Lung (tissue), 12 donors: ENCODE results near the gene CDH23. TPM values are rescaled to one million over a fixed set of nuclear protein-coding genes. Genes with fewer than 3 reads are reported as not detected.

ENCODE experiments used
- ATAC-seq: fragments of 200-7000 bp; cut with Tn5 transposase; one replicate; pipeline ENCODE4 v1.9.1; 2020; ENCODE audit warnings: moderate number of reproducible peaks; ENCODE audit not compliant: insufficient read depth, low FRiP score
- DNase-seq, 3 donors: peaks; one replicate each; pipeline ENCODE4 v3.0.0-alpha.2; 2013 to 2017
- H3K27ac ChIP-seq, 2 donors: one replicate each; pipeline ENCODE4 v1.5.1; 2013; ENCODE audit warnings: mild to moderate bottlenecking in 2 of 2, moderate library complexity in 2 of 2, control low read depth in 1 of 2, inconsistent platforms in 1 of 2, low read depth in 1 of 2, low read length in 1 of 2
- H3K27me3 ChIP-seq, 3 donors: one replicate each; pipeline ENCODE4 v1.5.1; 2013; ENCODE audit warnings: low read length in 2 of 3; ENCODE audit not compliant: control insufficient read depth in 3 of 3, insufficient read depth in 3 of 3
- H3K36me3 ChIP-seq, 4 donors: one replicate each; pipeline ENCODE4 v1.5.1; 2013; ENCODE audit warnings: low read length in 4 of 4, mild to moderate bottlenecking in 1 of 4, moderate library complexity in 1 of 4; ENCODE audit not compliant: control insufficient read depth in 4 of 4, insufficient read depth in 4 of 4
- H3K4me1 ChIP-seq, 5 donors: one replicate each; pipeline ENCODE4 v1.5.1; 2013; ENCODE audit warnings: low read length in 5 of 5, mild to moderate bottlenecking in 2 of 5, moderate library complexity in 1 of 5; ENCODE audit not compliant: control insufficient read depth in 5 of 5, insufficient read depth in 5 of 5
- H3K4me3 ChIP-seq: one replicate; pipeline ENCODE4 v1.5.1; 2013; ENCODE audit warnings: mild to moderate bottlenecking, control low read depth, moderate library complexity
- H3K9ac ChIP-seq, 2 donors: one replicate each; pipeline ENCODE4 v1.5.1; 2013; ENCODE audit warnings: low read length in 2 of 2, control low read depth in 1 of 2; ENCODE audit not compliant: insufficient read depth in 1 of 2
- H3K9me3 ChIP-seq, 4 donors: one replicate each; pipeline ENCODE4 v1.5.1; 2013; ENCODE audit warnings: low read length in 3 of 4, mild to moderate bottlenecking in 1 of 4, moderate library complexity in 1 of 4; ENCODE audit not compliant: control insufficient read depth in 4 of 4, insufficient read depth in 3 of 4
- CTCF ChIP-seq: IDR thresholded peaks from 2 replicates; pipeline ENCODE4 v1.5.1; 2012; ENCODE audit warnings: mild to moderate bottlenecking; ENCODE audit errors: control extremely low read depth, extremely low read depth
- WGBS, 2 donors: extraction: QIAGEN DNeasy Blood & Tissue Kit; methylation state at CpG; one replicate each; pipeline ENCODE4 v1.1.7; 2013; 5-methylcytosine and 5-hydroxymethylcytosine counted together
- polyA plus RNA-seq, 2 donors: library from polyadenylated mRNA; stranded (reverse); fragments of 200-250 nt; gene quantifications; one replicate each; pipeline ENCODE4 v1.2.1, GENCODE V29; 2013
- total RNA-seq, 2 donors: library from RNA; depleted of rRNA in 1 of 2; stranded (reverse); fragments of >200 nt in 1 of 2; gene quantifications; one replicate each; pipeline ENCODE4 v1.2.1, GENCODE V29; 2014 to 2021
- donor health status: control.
- donor health status: control.
- donor health status: Bipolar disorder and iron deficiency.
- donor health status: healthy.
- donor health status: DM: yes; HTN: yes; CAD: no.

The CDH23 gene
- total and polyA plus RNA-seq, 4 donors, result 4.5 to 29.5 (median 6.0) TPM

DNA sequence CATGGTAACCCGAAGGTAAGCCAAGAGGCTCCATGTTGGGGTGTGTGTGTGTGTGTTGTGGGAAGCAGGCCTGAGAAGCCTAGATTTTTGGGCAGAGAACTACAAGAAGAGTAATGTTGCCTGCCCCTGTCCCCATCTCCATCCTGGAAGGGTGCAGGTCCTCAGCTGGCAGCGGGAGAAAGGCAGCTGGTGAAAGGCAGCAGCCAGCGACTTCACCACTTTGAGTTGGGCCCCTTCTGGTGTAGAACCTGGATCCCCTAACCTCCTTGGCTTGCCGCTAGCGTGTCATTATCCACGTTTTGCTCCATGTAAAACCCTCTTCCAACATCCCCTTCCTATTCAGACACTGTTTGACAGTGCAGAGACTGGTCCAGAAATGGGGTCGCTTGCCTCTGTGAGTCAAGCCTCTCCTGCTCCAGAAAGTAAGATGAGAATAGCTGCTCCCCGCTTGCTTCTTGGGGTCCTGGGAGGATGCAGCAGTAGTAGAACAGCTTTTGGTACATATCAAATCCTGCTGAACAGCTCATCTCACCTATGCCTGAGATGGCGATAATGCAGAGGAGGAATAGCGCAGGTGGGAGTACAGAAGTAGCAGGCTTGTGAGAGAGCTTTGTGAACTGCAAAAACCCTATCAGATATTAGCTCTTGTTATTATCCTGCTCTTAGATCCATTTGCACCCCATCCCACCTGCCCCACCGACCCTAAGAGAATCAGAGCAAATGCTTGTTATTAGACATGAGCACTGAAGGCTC, 22.1 kb upstream of the CDH23 start:
- no peaks in the 10 kb centered on the region for H3K27me3 ChIP-seq
- H3K9ac ChIP-seq, result no peak overlapping the region
- ATAC-seq (no peak), DNase-seq (no peak)
- H3K4me3 ChIP-seq, result no peak overlapping the region
- no peak overlapping the region for H3K27ac ChIP-seq
- 89 to 92% methylated on average over 11 of the region's 11 CpGs for WGBS, 2 donors
- H3K9me3 ChIP-seq, result no peaks in the 10 kb centered on the region
- H3K36me3 ChIP-seq, result no peaks in the 10 kb centered on the region
- no peak for TF ChIP-seq CTCF
- peaks cover 0 to 16% (median 0%) of the 10 kb centered on the region in 5 donors for H3K4me1 ChIP-seq

DNA sequence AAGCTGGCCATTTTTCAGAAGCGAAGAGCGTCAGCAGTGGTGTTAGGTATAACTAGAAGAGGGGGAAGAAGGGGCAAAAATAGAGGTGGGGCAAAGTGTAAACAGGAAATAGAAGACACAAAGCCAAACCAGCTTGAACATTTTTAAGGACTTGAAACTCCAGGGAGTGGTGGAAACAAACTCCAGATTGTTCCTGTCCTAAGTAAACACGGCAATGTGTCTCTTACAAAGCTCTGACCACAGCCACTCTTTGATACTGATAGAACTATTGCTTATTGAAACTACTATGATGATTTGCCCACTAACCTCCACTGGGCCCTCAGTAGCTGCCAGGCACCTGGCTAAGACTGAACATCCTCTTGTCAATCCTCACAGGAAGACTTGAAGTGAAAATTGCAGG, 20.8 kb upstream of the CDH23 start:
- H3K9me3 ChIP-seq, result no peaks in the 10 kb centered on the region
- TF ChIP-seq CTCF, result no peak
- H3K27me3 ChIP-seq, result no peaks in the 10 kb centered on the region
- H3K4me3 ChIP-seq, result no peak overlapping the region
- WGBS, 2 donors, result 48 to 60% methylated on average over 3 of the region's 3 CpGs
- ATAC-seq (no peak), DNase-seq (peak in 1 of 3 donors; percentile 71)
- H3K9ac ChIP-seq, result no peak overlapping the region
- H3K36me3 ChIP-seq, result no peaks in the 10 kb centered on the region
- no peak overlapping the region for H3K27ac ChIP-seq
- peaks cover 0 to 16% (median 0%) of the 10 kb centered on the region in 5 donors for H3K4me1 ChIP-seq

- no peak for ATAC-seq
- WGBS, 2 donors, result 37 to 56% methylated on average over 6 of the region's 6 CpGs
- H3K4me1 ChIP-seq, result peaks cover 0 to 16% (median 0%) of the 10 kb centered on the region in 5 donors
- no peaks in the 10 kb centered on the region for H3K36me3 ChIP-seq
- H3K4me3 ChIP-seq, result no peak overlapping the region
- no peaks in the 10 kb centered on the region for H3K9me3 ChIP-seq
- TF ChIP-seq CTCF, result no peak
- DNase-seq, result no peak
- peak overlapping the region in 1 of 2 donors; percentile 2 for H3K27ac ChIP-seq
- no peak overlapping the region for H3K9ac ChIP-seq
- H3K27me3 ChIP-seq, result no peaks in the 10 kb centered on the region
These were observed 18.2 kb upstream of the CDH23 start for GRCh38 chr10:71378336-71379117.
